Left ventricle myocardium inferior (tissue), 1 donor: ENCODE data around the gene STX10. TPM values are rescaled to one million over a fixed set of nuclear protein-coding genes. Genes with fewer than 3 reads are reported as not detected.

Source experiments
- DNase-seq: peaks from one replicate; pipeline ENCODE4 v3.0.0-alpha.2; 2020
- H3K27ac ChIP-seq: fragments of 200-600 bp; replicated peaks from 2 replicates; pipeline ENCODE4 v1.8.0; 2021
- H3K27me3 ChIP-seq: fragments of 200-600 bp; 2 replicates; pipeline ENCODE4 v1.8.0; 2021; ENCODE audit warnings: low read depth
- H3K36me3 ChIP-seq: fragments of 200-600 bp; 2 replicates; pipeline ENCODE4 v1.8.0; 2021
- H3K4me1 ChIP-seq: fragments of 200-600 bp; 2 replicates; pipeline ENCODE4 v1.8.0; 2021
- H3K4me3 ChIP-seq: fragments of 200-600 bp; 2 replicates; pipeline ENCODE4 v1.8.0; 2021; ENCODE audit warnings: mild to moderate bottlenecking, moderate library complexity
- H3K9me3 ChIP-seq: fragments of 200-600 bp; replicated peaks from 2 replicates; pipeline ENCODE4 v1.8.0; 2021
- CTCF ChIP-seq: fragments of 200-600 bp; IDR thresholded peaks from 2 replicates; pipeline ENCODE4 v1.8.0; 2021; ENCODE audit warnings: antibody characterized with exemption, mild to moderate bottlenecking, borderline replicate concordance
- intact Hi-C: fragments of 100-400 bp; cut with micrococcal nuclease; formaldehyde crosslinking; loops from one replicate; pipeline ENCODE4 v1.11.0; 2022
- total RNA-seq: library from RNA; stranded (reverse); fragmentation: NEBNext Ultra II Directional; extraction: Animal tissue kit (Norgen Biotek cat#: 25700); gene quantifications from one replicate; pipeline ENCODE4 v1.2.1, GENCODE V29; 2021
- donor health status: DM: no; HTN: yes; CAD: no; lungs with severe emphysema.

Gene STX10
- total RNA-seq, 1 donor from 2014 or later, result 39.2 TPM

DNA sequence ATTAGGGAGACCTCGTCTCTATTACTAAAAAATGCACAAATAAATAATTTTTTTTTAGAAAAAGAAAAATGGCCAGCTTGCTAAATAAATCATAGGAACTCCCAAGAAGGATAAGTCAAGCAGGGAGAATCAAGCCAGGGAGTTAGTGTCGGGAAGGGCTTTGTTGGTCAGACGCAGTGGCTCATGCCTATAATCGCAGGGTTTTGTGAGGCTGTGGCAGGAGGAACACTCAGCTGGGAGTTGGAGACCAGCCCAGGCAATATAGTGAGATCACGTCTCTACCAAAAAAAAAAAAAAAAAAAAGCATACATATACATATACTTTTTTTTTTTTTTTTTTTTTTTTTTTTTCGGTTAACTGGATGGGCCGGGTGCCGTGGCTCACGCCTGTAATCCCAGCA lies 23.1 kb downstream of the STX10 start:
- no peak for DNase-seq

GRCh38 chr19:13122980-13123957 lies 26.9 kb downstream of the STX10 start:
- no peak for DNase-seq
- intact Hi-C loops, result no loop called here
- Histone ChIP-seq H3K9me3 (no peaks in the 10 kb centered on the region), H3K36me3 (no peaks in the 10 kb centered on the region), H3K4me1 (peaks cover 39% of the 10 kb centered on the region), H3K4me3 (no peak overlapping the region), H3K27me3 (no peaks in the 10 kb centered on the region), H3K27ac (no peak overlapping the region)
- TF ChIP-seq CTCF, result no peak

More for the DNA sequence above, 23.1 kb downstream of the STX10 start:
- no peak overlapping the region for H3K27ac ChIP-seq
- intact Hi-C loops, result no loop called here
- H3K27me3 ChIP-seq, result no peaks in the 10 kb centered on the region
- no peaks in the 10 kb centered on the region for H3K36me3 ChIP-seq
- no peak overlapping the region for H3K4me3 ChIP-seq
- no peak for TF ChIP-seq CTCF
- peaks cover 21% of the 10 kb centered on the region for H3K4me1 ChIP-seq
- H3K9me3 ChIP-seq, result no peaks in the 10 kb centered on the region

GRCh38 chr19:13122275-13122878 lies 27.8 kb downstream of the STX10 start:
- Histone ChIP-seq H3K9me3 (no peaks in the 10 kb centered on the region), H3K27ac (no peak overlapping the region), H3K27me3 (no peaks in the 10 kb centered on the region), H3K4me3 (no peak overlapping the region), H3K36me3 (no peaks in the 10 kb centered on the region), H3K4me1 (peaks cover 35% of the 10 kb centered on the region)
- TF ChIP-seq CTCF, result no peak
- no peak for DNase-seq
- intact Hi-C loops, result no loop called here

GRCh38 chr19:13121551-13122274 lies 28.5 kb downstream of the STX10 start:
- no peak overlapping the region for H3K27ac ChIP-seq
- TF ChIP-seq CTCF, result no peak
- no peaks in the 10 kb centered on the region for H3K27me3 ChIP-seq
- H3K4me3 ChIP-seq, result no peak overlapping the region
- H3K9me3 ChIP-seq, result no peaks in the 10 kb centered on the region
- intact Hi-C loops, result no loop called here
- peaks cover 42% of the 10 kb centered on the region for H3K4me1 ChIP-seq
- no peaks in the 10 kb centered on the region for H3K36me3 ChIP-seq
- no peak for DNase-seq

GRCh38 chr19:13120817-13121216 lies 29.4 kb downstream of the STX10 start:
- Histone ChIP-seq H3K27ac (no peak overlapping the region), H3K9me3 (no peaks in the 10 kb centered on the region), H3K4me1 (peaks cover 49% of the 10 kb centered on the region), H3K36me3 (no peaks in the 10 kb centered on the region), H3K4me3 (no peak overlapping the region), H3K27me3 (no peaks in the 10 kb centered on the region)
- intact Hi-C loops, result no loop called here
- no peak for TF ChIP-seq CTCF
- DNase-seq, result no peak
